HepG2 (cell line): ENCODE results near the gene FMO2. TPM values are rescaled to one million over a fixed set of nuclear protein-coding genes. Genes with fewer than 3 reads are reported as not detected.

Source experiments
- ATAC-seq: fragments of 200-7000 bp; cut with Tn5 transposase; 3 replicates; pipeline ENCODE4 v1.9.1; 2020; ENCODE audit warnings: mild to moderate bottlenecking, moderate library complexity
- BruUV-seq: library from RNA; stranded (reverse); fragments of 400-500 nt; replicated peaks from 2 replicates; lab custom pipeline; 2021; lab: Mats Ljungman, UMichigan
- CTCF ChIA-PET: fragments of 300-600 bp; formaldehyde crosslinking; extraction: SDS; loops from one replicate; lab custom pipeline; 2021; ENCODE audit warnings: low total read pairs, inconsistent platforms, low intra/inter-chr PET ratio; lab: Yijun Ruan, JAX
- POLR2A ChIA-PET: fragments of 350-600 bp; sonication (Branson Sonifier 250); formaldehyde crosslinking; loops from one replicate; lab custom pipeline; 2020; ENCODE audit warnings: antibody characterized with exemption, inconsistent platforms; lab: Yijun Ruan, JAX
- DNase-seq: peaks from one replicate; pipeline ENCODE4 v3.0.0-alpha.2; 2015; ENCODE audit warnings: low spot score
- FAIRE-seq: peaks from 3 replicates; lab custom pipeline; 2011; peaks lifted over from hg19 to GRCh38; lab: Jason Lieb, UNC
- H2AFZ ChIP-seq: one replicate; pipeline ENCODE4 v1.6.1; 2011; ENCODE audit warnings: low read length, inconsistent platforms
- H3K27ac ChIP-seq: fragments of 300-600 bp; 3 replicates; pipeline ENCODE4 v1.8.0; 2011; ENCODE audit warnings: mixed run types, mild to moderate bottlenecking, mixed read lengths, low read length, inconsistent platforms; ENCODE audit not compliant: insufficient read depth; ENCODE audit errors: extremely low read length
- H3K27me3 ChIP-seq, 2 experiments: fragments of 200-600 bp in 1 of 2; 2 replicates in 1 of 2; 3 replicates in 1 of 2; pipeline versions ENCODE4 v1.6.0 to v1.8.0; 2011; ENCODE audit warnings: low read length in 2 of 2, mild to moderate bottlenecking in 2 of 2, moderate library complexity in 2 of 2, inconsistent platforms in 1 of 2; ENCODE audit not compliant: insufficient read depth in 2 of 2, control insufficient read depth in 1 of 2
- H3K36me3 ChIP-seq, 2 experiments: fragments of 200-600 bp in 1 of 2; replicated peaks in 1 of 2; 2 replicates in 1 of 2; 3 replicates in 1 of 2; pipeline versions ENCODE4 v1.5.1 to v1.8.0; 2011; ENCODE audit warnings: low read length in 2 of 2, inconsistent platforms in 1 of 2; ENCODE audit not compliant: insufficient read depth in 2 of 2, control insufficient read depth in 1 of 2
- H3K4me1 ChIP-seq: 2 replicates; pipeline ENCODE4 v1.5.1; 2012; ENCODE audit warnings: low read length, inconsistent platforms; ENCODE audit not compliant: insufficient read depth
- H3K4me2 ChIP-seq: 2 replicates; pipeline ENCODE4 v1.6.0; 2011; ENCODE audit warnings: low read depth, low read length, inconsistent platforms
- H3K4me3 ChIP-seq, 3 experiments: fragments of 200-600 bp in 1 of 3; sonication (generic), shearing (Covaris generic) in 1 of 3; replicated peaks in 1 of 3; 2 replicates each; pipeline ENCODE4 v1.5.1; 2011 to 2016; ENCODE audit warnings: low read length in 3 of 3, inconsistent platforms in 2 of 3, low read depth in 2 of 3, mild to moderate bottlenecking in 2 of 3, control low read depth in 1 of 3, mixed read lengths in 1 of 3; ENCODE audit not compliant: insufficient read depth in 1 of 3
- H3K79me2 ChIP-seq: one replicate; pipeline ENCODE4 v1.6.1; 2011; ENCODE audit warnings: low read length, inconsistent platforms; ENCODE audit not compliant: insufficient read depth
- H3K9ac ChIP-seq: 2 replicates; pipeline ENCODE4 v1.6.0; 2011; ENCODE audit warnings: mild to moderate bottlenecking, low read depth, low read length, inconsistent platforms; ENCODE audit not compliant: insufficient read depth
- H3K9me3 ChIP-seq: 2 replicates; pipeline ENCODE4 v1.5.1; 2012; ENCODE audit warnings: mild to moderate bottlenecking, low read length
- H4K20me1 ChIP-seq: 2 replicates; pipeline ENCODE4 v1.6.0; 2011; ENCODE audit warnings: inconsistent platforms, mild to moderate bottlenecking, low read length, moderate library complexity; ENCODE audit not compliant: insufficient read depth
- ARNT2 ChIP-seq: sonication (generic); formaldehyde crosslinking; IDR thresholded peaks from 2 replicates; pipeline ENCODE4 v1.8.0; 2022; ENCODE audit warnings: mild to moderate bottlenecking, low read depth, missing genetic modification reagents, moderate library complexity
- PHF21A ChIP-seq: sonication (generic); formaldehyde crosslinking; IDR thresholded peaks from 2 replicates; pipeline ENCODE4 v1.5.0; 2020; ENCODE audit warnings: mild to moderate bottlenecking, missing genetic modification reagents
- PRMT3 ChIP-seq: sonication (generic); formaldehyde crosslinking; IDR thresholded peaks from 2 replicates; pipeline ENCODE4 v1.8.1; 2022; ENCODE audit warnings: low read depth, mild to moderate bottlenecking, moderate library complexity, missing genetic modification reagents, borderline replicate concordance
- ZGPAT ChIP-seq: IDR thresholded peaks from 2 replicates; pipeline ENCODE4 v1.6.1; 2016; ENCODE audit warnings: mild to moderate bottlenecking
- ZNF34 ChIP-seq: sonication (generic); formaldehyde crosslinking; IDR thresholded peaks from 2 replicates; pipeline ENCODE4 v1.4.0; 2020; ENCODE audit warnings: mild to moderate bottlenecking, missing genetic modification reagents, borderline replicate concordance
- ZNF546 ChIP-seq: sonication (generic); formaldehyde crosslinking; conservative IDR thresholded peaks from 2 replicates; pipeline ENCODE4 v1.8.1; 2023; ENCODE audit warnings: mild to moderate bottlenecking, missing genetic modification reagents
- ZNF562 ChIP-seq: sonication (generic); formaldehyde crosslinking; IDR thresholded peaks from 2 replicates; pipeline ENCODE4 v1.8.0; 2022; ENCODE audit warnings: missing genetic modification reagents, borderline replicate concordance
- ZNF598 ChIP-seq: sonication (generic); formaldehyde crosslinking; IDR thresholded peaks from 2 replicates; pipeline ENCODE4 v1.5.1; 2020; ENCODE audit warnings: mild to moderate bottlenecking, missing genetic modification reagents, borderline replicate concordance
- ZNF746 ChIP-seq: sonication (generic); formaldehyde crosslinking; IDR thresholded peaks from 2 replicates; pipeline ENCODE4 v1.8.0; 2022; ENCODE audit warnings: mild to moderate bottlenecking, missing genetic modification reagents
- ZSCAN25 ChIP-seq: sonication (generic); formaldehyde crosslinking; IDR thresholded peaks from 2 replicates; pipeline ENCODE4 v1.8.0; 2022; ENCODE audit warnings: mild to moderate bottlenecking, missing genetic modification reagents
- WGBS: methylation state at CpG from one replicate; pipeline ENCODE4 v1.1.6; 2017; ENCODE audit warnings: low lambda C conversion rate; 5-methylcytosine and 5-hydroxymethylcytosine counted together
- in situ Hi-C: cut with HindIII; loops from 2 replicates; pipeline ENCODE4 v1.10.0; 2017; ENCODE audit warnings: low pct_unique_long_range_greater_than_20kb; ENCODE audit not compliant: extremely low pct_ligation_motif_present
- intact Hi-C: fragments of 100-400 bp; cut with micrococcal nuclease; formaldehyde crosslinking; loops from one replicate; pipeline ENCODE4 v1.10.0; 2022; ENCODE audit not compliant: unreplicated experiment
- polyA plus RNA-seq, 8 experiments: library from polyadenylated mRNA; depleted of rRNA in 3 of 8; stranded (reverse) in 7 of 8; unstranded in 1 of 8; fragments of >200 nt; fragmentation: Illumina TruSeq in 4 of 8; extraction: Trizol in 4 of 8; gene quantifications; 2 replicates each; pipeline versions ENCODE4 v1.2.1 to v1.2.3, GENCODE V29; 2011 to 2016; ENCODE audit warnings: low read depth in 4 of 8, missing spikeins in 1 of 8, mixed read lengths in 1 of 8; ENCODE audit not compliant: insufficient read depth in 1 of 8
- total RNA-seq, 5 experiments: library from RNA; depleted of rRNA; stranded (reverse); fragments of >200 nt; fragmentation: Illumina TruSeq; extraction: Trizol; gene quantifications; 2 replicates each; pipeline ENCODE4 v1.2.3, GENCODE V29; 2016; ENCODE audit warnings: low read depth in 1 of 5
- TF ChIP-seq, protein P1 (sequence below): sonication (generic); formaldehyde crosslinking; IDR thresholded peaks from 2 replicates; pipeline ENCODE4 v1.4.0; 2020; ENCODE audit warnings: missing genetic modification reagents

FMO2 gene
- total and polyA plus RNA-seq, 2 of the 13 experiments (the other 11 are each of a cell fraction or from before 2014, with no cell fraction given): not detected

DNA sequence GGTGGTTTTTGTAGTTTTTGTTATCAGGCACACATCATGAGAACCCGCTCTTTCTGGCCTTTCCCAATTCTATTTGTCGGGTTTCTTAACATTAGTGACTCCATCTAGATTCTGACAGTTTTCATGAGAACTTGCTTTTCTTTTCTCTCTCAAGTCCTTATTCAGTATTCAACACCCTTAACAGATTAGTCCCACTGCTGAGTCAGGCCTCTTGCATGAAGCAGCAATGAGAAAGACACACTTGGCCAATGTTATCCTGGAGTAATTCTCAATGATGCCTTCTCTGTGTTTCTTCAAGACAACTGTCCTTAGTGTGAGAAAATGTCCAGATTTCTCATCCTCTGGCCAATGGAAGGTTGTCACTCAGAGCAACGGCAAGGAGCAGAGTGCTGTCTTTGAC is 11.3 kb downstream of the FMO2 start (continued):
- TF ChIP-seq, protein P1, sequence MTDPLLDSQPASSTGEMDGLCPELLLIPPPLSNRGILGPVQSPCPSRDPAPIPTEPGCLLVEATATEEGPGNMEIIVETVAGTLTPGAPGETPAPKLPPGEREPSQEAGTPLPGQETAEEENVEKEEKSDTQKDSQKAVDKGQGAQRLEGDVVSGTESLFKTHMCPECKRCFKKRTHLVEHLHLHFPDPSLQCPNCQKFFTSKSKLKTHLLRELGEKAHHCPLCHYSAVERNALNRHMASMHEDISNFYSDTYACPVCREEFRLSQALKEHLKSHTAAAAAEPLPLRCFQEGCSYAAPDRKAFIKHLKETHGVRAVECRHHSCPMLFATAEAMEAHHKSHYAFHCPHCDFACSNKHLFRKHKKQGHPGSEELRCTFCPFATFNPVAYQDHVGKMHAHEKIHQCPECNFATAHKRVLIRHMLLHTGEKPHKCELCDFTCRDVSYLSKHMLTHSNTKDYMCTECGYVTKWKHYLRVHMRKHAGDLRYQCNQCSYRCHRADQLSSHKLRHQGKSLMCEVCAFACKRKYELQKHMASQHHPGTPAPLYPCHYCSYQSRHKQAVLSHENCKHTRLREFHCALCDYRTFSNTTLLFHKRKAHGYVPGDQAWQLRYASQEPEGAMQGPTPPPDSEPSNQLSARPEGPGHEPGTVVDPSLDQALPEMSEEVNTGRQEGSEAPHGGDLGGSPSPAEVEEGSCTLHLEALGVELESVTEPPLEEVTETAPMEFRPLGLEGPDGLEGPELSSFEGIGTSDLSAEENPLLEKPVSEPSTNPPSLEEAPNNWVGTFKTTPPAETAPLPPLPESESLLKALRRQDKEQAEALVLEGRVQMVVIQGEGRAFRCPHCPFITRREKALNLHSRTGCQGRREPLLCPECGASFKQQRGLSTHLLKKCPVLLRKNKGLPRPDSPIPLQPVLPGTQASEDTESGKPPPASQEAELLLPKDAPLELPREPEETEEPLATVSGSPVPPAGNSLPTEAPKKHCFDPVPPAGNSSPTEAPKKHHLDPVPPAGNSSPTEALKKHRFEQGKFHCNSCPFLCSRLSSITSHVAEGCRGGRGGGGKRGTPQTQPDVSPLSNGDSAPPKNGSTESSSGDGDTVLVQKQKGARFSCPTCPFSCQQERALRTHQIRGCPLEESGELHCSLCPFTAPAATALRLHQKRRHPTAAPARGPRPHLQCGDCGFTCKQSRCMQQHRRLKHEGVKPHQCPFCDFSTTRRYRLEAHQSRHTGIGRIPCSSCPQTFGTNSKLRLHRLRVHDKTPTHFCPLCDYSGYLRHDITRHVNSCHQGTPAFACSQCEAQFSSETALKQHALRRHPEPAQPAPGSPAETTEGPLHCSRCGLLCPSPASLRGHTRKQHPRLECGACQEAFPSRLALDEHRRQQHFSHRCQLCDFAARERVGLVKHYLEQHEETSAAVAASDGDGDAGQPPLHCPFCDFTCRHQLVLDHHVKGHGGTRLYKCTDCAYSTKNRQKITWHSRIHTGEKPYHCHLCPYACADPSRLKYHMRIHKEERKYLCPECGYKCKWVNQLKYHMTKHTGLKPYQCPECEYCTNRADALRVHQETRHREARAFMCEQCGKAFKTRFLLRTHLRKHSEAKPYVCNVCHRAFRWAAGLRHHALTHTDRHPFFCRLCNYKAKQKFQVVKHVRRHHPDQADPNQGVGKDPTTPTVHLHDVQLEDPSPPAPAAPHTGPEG (CRISPR knock-in tag): no peak
- no peak for TF ChIP-seq ZNF562 (CRISPR knock-in tag)
- no peak for TF ChIP-seq ARNT2 (CRISPR knock-in tag)
- TF ChIP-seq ZNF546 (CRISPR knock-in tag): no peak

DNA sequence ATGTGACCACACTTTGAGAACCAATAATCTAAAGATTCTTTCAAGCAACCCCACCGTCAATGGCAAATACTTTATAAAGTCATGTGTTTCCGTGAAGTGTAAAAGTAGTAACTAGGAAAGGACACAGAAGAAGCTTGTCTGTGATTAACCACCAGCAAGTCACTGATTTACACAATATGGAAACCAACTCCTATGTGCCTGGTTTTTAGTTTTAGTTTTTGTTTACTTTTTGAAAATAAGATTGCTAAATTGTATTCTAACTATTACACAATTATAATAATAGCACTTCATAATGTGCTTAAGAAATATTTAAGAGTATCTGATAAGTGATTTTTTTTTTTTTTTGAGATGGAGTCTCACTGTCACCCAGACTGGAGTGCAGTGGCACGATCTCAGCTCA is 13.0 kb downstream of the FMO2 start:
- no peak overlapping the region for H2AFZ ChIP-seq
- FAIRE-seq: no peak
- ChIA-PET POLR2A (no interaction called here), CTCF (no interaction called here)
- 53% methylated on average over 3 of the region's 3 CpGs for WGBS
- no peak overlapping the region for H3K4me2 ChIP-seq
- in situ Hi-C loops (no loop called here), intact Hi-C loops (no loop called here)
- DNase-seq: no peak
- no peak overlapping the region for H3K9ac ChIP-seq
- no peak overlapping the region for H3K4me3 ChIP-seq
- no peak overlapping the region for H3K27ac ChIP-seq
- TF ChIP-seq ZGPAT (CRISPR knock-in tag) (no peak), PRMT3 (no peak), ZSCAN25 (no peak), ZNF746 (CRISPR knock-in tag) (no peak), ZNF34 (CRISPR knock-in tag) (no peak), PHF21A (CRISPR knock-in tag) (no peak), ZNF598 (CRISPR knock-in tag) (no peak)
- no peaks in the 10 kb centered on the region for H3K9me3 ChIP-seq
- no peaks in the 10 kb centered on the region for H3K36me3 ChIP-seq
- H3K27me3 ChIP-seq: no peaks in the 10 kb centered on the region
- ATAC-seq: no peak
- H3K4me1 ChIP-seq: peaks cover 11% of the 10 kb centered on the region; the same call in 1 of the 2 replicates
- H4K20me1 ChIP-seq: no peaks in the 10 kb centered on the region
- no TSS peak for BruUV-seq
- H3K79me2 ChIP-seq: no peaks in the 10 kb centered on the region
